Keratinocyte (primary cell): Measurements from ENCODE around the gene FAM221B. TPM values are rescaled to one million over a fixed set of nuclear protein-coding genes. Genes with fewer than 3 reads are reported as not detected.

ENCODE experiments used
- DNase-seq: peaks from one replicate; pipeline ENCODE4 v3.0.0-alpha.2; 2011; ENCODE audit warnings: low read depth, missing footprints, low spot score
- FAIRE-seq: peaks from 2 replicates; lab custom pipeline; 2011; peaks lifted over from hg19 to GRCh38; lab: Jason Lieb, UNC
- H2AFZ ChIP-seq: 2 replicates; pipeline ENCODE4 v1.6.0; 2012; ENCODE audit warnings: low read length, control low read depth, inconsistent platforms; ENCODE audit not compliant: control insufficient read depth
- H3K27ac ChIP-seq: 2 replicates; pipeline ENCODE4 v1.5.1; 2011; ENCODE audit warnings: low read length; ENCODE audit not compliant: control insufficient read depth, insufficient read depth
- H3K27me3 ChIP-seq: 3 replicates; pipeline ENCODE4 v1.6.0; 2011; ENCODE audit warnings: low read length; ENCODE audit not compliant: control insufficient read depth, insufficient read depth; ENCODE audit errors: extremely low read depth
- H3K36me3 ChIP-seq, 2 experiments: 2 replicates in 1 of 2; 3 replicates in 1 of 2; pipeline ENCODE4 v1.5.1; 2011; ENCODE audit warnings: low read length in 2 of 2, mild to moderate bottlenecking in 1 of 2; ENCODE audit not compliant: control insufficient read depth in 2 of 2, insufficient read depth in 2 of 2; ENCODE audit errors: extremely low read depth in 1 of 2
- H3K4me1 ChIP-seq: 3 replicates; pipeline ENCODE4 v1.5.1; 2011; ENCODE audit warnings: low read length; ENCODE audit not compliant: control insufficient read depth, insufficient read depth; ENCODE audit errors: extremely low read depth
- H3K4me2 ChIP-seq: 3 replicates; pipeline ENCODE4 v1.6.0; 2011; ENCODE audit warnings: low read depth, low read length; ENCODE audit not compliant: control insufficient read depth, insufficient read depth; ENCODE audit errors: extremely low read depth
- H3K4me3 ChIP-seq, 3 experiments: fragments of 200-600 bp in 1 of 3; sonication (generic) in 1 of 3; 2 replicates in 2 of 3; 3 replicates in 1 of 3; pipeline ENCODE4 v1.5.1; 2011 to 2016; ENCODE audit warnings: low read length in 3 of 3, mild to moderate bottlenecking in 3 of 3, control low read depth in 2 of 3, inconsistent platforms in 1 of 3, low read depth in 1 of 3, mixed read lengths in 1 of 3, mixed run types in 1 of 3, moderate library complexity in 1 of 3; ENCODE audit not compliant: control insufficient read depth in 2 of 3, insufficient read depth in 2 of 3; ENCODE audit errors: extremely low read depth in 1 of 3
- H3K79me2 ChIP-seq: 2 replicates; pipeline ENCODE4 v1.6.0; 2012; ENCODE audit warnings: low read length; ENCODE audit not compliant: control insufficient read depth, insufficient read depth
- H3K9ac ChIP-seq: 3 replicates; pipeline ENCODE4 v1.6.0; 2011; ENCODE audit warnings: low read length; ENCODE audit not compliant: control insufficient read depth, insufficient read depth; ENCODE audit errors: extremely low read depth
- H3K9me1 ChIP-seq: 3 replicates; pipeline ENCODE4 v1.6.0; 2011; ENCODE audit warnings: low read length; ENCODE audit not compliant: control insufficient read depth, insufficient read depth; ENCODE audit errors: extremely low read depth
- H3K9me3 ChIP-seq: 2 replicates; pipeline ENCODE4 v1.5.1; 2012; ENCODE audit warnings: low read depth, low read length; ENCODE audit not compliant: control insufficient read depth
- H4K20me1 ChIP-seq: 3 replicates; pipeline ENCODE4 v1.6.0; 2011; ENCODE audit warnings: low read length; ENCODE audit not compliant: control insufficient read depth, insufficient read depth; ENCODE audit errors: extremely low read depth
- CTCF ChIP-seq, 3 experiments: IDR thresholded peaks in 1 of 3; conservative IDR thresholded peaks in 1 of 3; optimal IDR thresholded peaks in 1 of 3; 2 replicates in 2 of 3; 3 replicates in 1 of 3; pipeline versions ENCODE3 to v1.5.1; 2011; ENCODE audit warnings: low read length in 3 of 3, mild to moderate bottlenecking in 3 of 3, moderate library complexity in 2 of 3, control low read depth in 1 of 3, inconsistent platforms in 1 of 3; ENCODE audit not compliant: insufficient read depth in 2 of 3; ENCODE audit errors: extremely low read depth in 1 of 3
- EZH2 ChIP-seq: IDR thresholded peaks from one replicate; pipeline ENCODE4 v1.6.1; 2012; ENCODE audit warnings: inconsistent platforms, mild to moderate bottlenecking, low read length, moderate library complexity
- dilution Hi-C: fragments of 300-500 bp; cut with MboI; formaldehyde crosslinking; loops from one replicate; pipeline ENCODE4 v1.7.0; 2020; ENCODE audit warnings: low sequenced_read_pairs; ENCODE audit not compliant: extremely low pct_ligation_motif_present
- polyA plus RNA-seq, 5 experiments: library from polyadenylated mRNA; depleted of rRNA in 3 of 5; stranded (reverse) in 3 of 5; stranded (forward) in 1 of 5; unstranded in 1 of 5; fragments of >200 nt; gene quantifications; 1 replicate in 1 of 5; 2 replicates in 3 of 5; 3 replicates in 1 of 5; pipeline versions ENCODE4 v1.2.1 to v1.2.3, GENCODE V29; 2011 to 2012; ENCODE audit warnings: missing spikeins in 2 of 5, low read depth in 1 of 5, low replicate concordance in 1 of 5

The FAM221B gene
- polyA plus RNA-seq, 1 donor (not counting 4 experiments of a cell fraction or from before 2014, with no cell fraction given) = not detected

- no peak overlapping the region for H3K9ac ChIP-seq
- TF ChIP-seq CTCF (optimal IDR thresholded peaks at IDR 0.05 in 1 of 3, IDR thresholded peaks at IDR 0.05 in 1 of 3, conservative IDR thresholded peaks at IDR 0.05 in 1 of 3; ENCODE audit: extremely low read depth in 1 of 3, insufficient read depth in 2 of 3, low read length in 3 of 3) = no peak
- no peak for TF ChIP-seq EZH2
- dilution Hi-C loops = no loop called here
- no peak overlapping the region for H2AFZ ChIP-seq
- H4K20me1 ChIP-seq = no peaks in the 10 kb centered on the region
- no peak overlapping the region for H3K4me3 ChIP-seq
- no peak overlapping the region for H3K4me2 ChIP-seq
- FAIRE-seq (no peak), DNase-seq (no peak)
- no peaks in the 10 kb centered on the region for H3K27me3 ChIP-seq
- H3K9me3 ChIP-seq = no peaks in the 10 kb centered on the region
- H3K79me2 ChIP-seq = no peaks in the 10 kb centered on the region
- H3K9me1 ChIP-seq = no peaks in the 10 kb centered on the region
- H3K4me1 ChIP-seq = peaks cover 11% of the 10 kb centered on the region
- H3K27ac ChIP-seq = no peak overlapping the region
- no peaks in the 10 kb centered on the region for H3K36me3 ChIP-seq
These were observed 57.5 kb downstream of the FAM221B start for GRCh38 chr9:35771075-35771433.

- DNase-seq = no peak
- TF ChIP-seq EZH2 (no peak), CTCF (optimal IDR thresholded peaks at IDR 0.05 in 1 of 3, IDR thresholded peaks at IDR 0.05 in 1 of 3, conservative IDR thresholded peaks at IDR 0.05 in 1 of 3; ENCODE audit: extremely low read depth in 1 of 3, insufficient read depth in 2 of 3, low read length in 3 of 3) (no peak)
These were observed 58.8 kb downstream of the FAM221B start for GRCh38 chr9:35769763-35770162.

More at GRCh38 chr9:35769763-35770162, 58.8 kb downstream of the FAM221B start:
- H3K4me2 ChIP-seq = no peak overlapping the region
- no peaks in the 10 kb centered on the region for H4K20me1 ChIP-seq
- FAIRE-seq = no peak
- dilution Hi-C loops = no loop called here
- no peaks in the 10 kb centered on the region for H3K36me3 ChIP-seq
- H3K4me1 ChIP-seq = peaks cover 11% of the 10 kb centered on the region
- H3K27ac ChIP-seq = no peak overlapping the region
- no peak overlapping the region for H3K4me3 ChIP-seq
- H3K79me2 ChIP-seq = no peaks in the 10 kb centered on the region
- H2AFZ ChIP-seq = no peak overlapping the region
- H3K9me3 ChIP-seq = no peaks in the 10 kb centered on the region
- H3K9ac ChIP-seq = no peak overlapping the region
- H3K27me3 ChIP-seq = no peaks in the 10 kb centered on the region
- H3K9me1 ChIP-seq = no peaks in the 10 kb centered on the region
